Measurements from ENCODE around the gene ZBTB21. TPM values are rescaled to one million over a fixed set of nuclear protein-coding genes. Genes with fewer than 3 reads are reported as not detected.
"Not testable (repeated sequence)": the region's sequence is repeated elsewhere in the genome, so short reads cannot be mapped to it uniquely, and the experiment has no call there.

The ZBTB21 gene
- total RNA-seq, 4 donors from 2014 or later = 5.9 to 15.1 (median 9.2) TPM

GRCh38 chr21:41950941-41951351, 59.2 kb downstream of the ZBTB21 start:
- intact Hi-C loops (cut with DNase I) = loop anchor here (5.0 kb wide), 2 partner anchors 56 to 156 kb away; no protein-coding TSS in a partner anchor
- no peak overlapping the region for H3K27ac ChIP-seq (replicated peaks in 1 of 4)
- H3K9me3 ChIP-seq = no peaks in the 10 kb centered on the region
- H3K36me3 ChIP-seq = peaks cover 0 to 3% (median 0%) of the 10 kb centered on the region in 4 donors
- no peak for DNase-seq (ENCODE audit: extremely low spot score)
- TF ChIP-seq POLR2A (IDR thresholded peaks at IDR 0.05; ENCODE audit: low read depth) (no peak), EP300 (IDR thresholded peaks at IDR 0.05) (no peak), POLR2AphosphoS5 (IDR thresholded peaks at IDR 0.05) (no peak)
- TF ChIP-seq, protein P1, sequence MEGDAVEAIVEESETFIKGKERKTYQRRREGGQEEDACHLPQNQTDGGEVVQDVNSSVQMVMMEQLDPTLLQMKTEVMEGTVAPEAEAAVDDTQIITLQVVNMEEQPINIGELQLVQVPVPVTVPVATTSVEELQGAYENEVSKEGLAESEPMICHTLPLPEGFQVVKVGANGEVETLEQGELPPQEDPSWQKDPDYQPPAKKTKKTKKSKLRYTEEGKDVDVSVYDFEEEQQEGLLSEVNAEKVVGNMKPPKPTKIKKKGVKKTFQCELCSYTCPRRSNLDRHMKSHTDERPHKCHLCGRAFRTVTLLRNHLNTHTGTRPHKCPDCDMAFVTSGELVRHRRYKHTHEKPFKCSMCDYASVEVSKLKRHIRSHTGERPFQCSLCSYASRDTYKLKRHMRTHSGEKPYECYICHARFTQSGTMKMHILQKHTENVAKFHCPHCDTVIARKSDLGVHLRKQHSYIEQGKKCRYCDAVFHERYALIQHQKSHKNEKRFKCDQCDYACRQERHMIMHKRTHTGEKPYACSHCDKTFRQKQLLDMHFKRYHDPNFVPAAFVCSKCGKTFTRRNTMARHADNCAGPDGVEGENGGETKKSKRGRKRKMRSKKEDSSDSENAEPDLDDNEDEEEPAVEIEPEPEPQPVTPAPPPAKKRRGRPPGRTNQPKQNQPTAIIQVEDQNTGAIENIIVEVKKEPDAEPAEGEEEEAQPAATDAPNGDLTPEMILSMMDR (IDR thresholded peaks at IDR 0.05) = no peak
- H3K27me3 ChIP-seq = no peaks in the 10 kb centered on the region
- peaks cover 22 to 66% (median 54%) of the 10 kb centered on the region in 4 donors for H3K4me1 ChIP-seq
- WGBS = 86% methylated on average over 14 of the region's 14 CpGs
- H3K4me3 ChIP-seq = no peak overlapping the region

GRCh38 chr21:41949631-41950030, 60.5 kb downstream of the ZBTB21 start:
- peaks cover 22 to 63% (median 54%) of the 10 kb centered on the region in 4 donors for H3K4me1 ChIP-seq
- WGBS = 97% methylated on average over 3 of the region's 3 CpGs
- H3K27me3 ChIP-seq; H3K4me3 ChIP-seq; DNase-seq (ENCODE audit: extremely low spot score); H3K9me3 ChIP-seq; H3K27ac ChIP-seq (replicated peaks in 1 of 4); H3K36me3 ChIP-seq: not testable (repeated sequence)
- intact Hi-C loops (cut with DNase I) = loop anchor here (2.0 to 5.0 kb wide), 3 partner anchors 58 to 158 kb away; no protein-coding TSS in a partner anchor

- no peaks in the 10 kb centered on the region for H3K9me3 ChIP-seq
- 98% methylated on average over 9 of the region's 11 CpGs for WGBS
- intact Hi-C loops (cut with DNase I) = loop anchor here (2.0 kb wide), 1 partner anchor 62 kb away; no protein-coding TSS in a partner anchor
- no peak overlapping the region for H3K27ac ChIP-seq (replicated peaks in 1 of 4)
- H3K27me3 ChIP-seq = no peaks in the 10 kb centered on the region
- TF ChIP-seq, protein P1 (IDR thresholded peaks at IDR 0.05) = no peak
- TF ChIP-seq EP300 (IDR thresholded peaks at IDR 0.05) = no peak
- TF ChIP-seq POLR2AphosphoS5 (IDR thresholded peaks at IDR 0.05) = no peak
- TF ChIP-seq POLR2A (IDR thresholded peaks at IDR 0.05; ENCODE audit: low read depth) = no peak
- H3K36me3 ChIP-seq = peaks cover 0 to 3% (median 0%) of the 10 kb centered on the region in 4 donors
- no peak for DNase-seq (ENCODE audit: extremely low spot score)
- no peak overlapping the region for H3K4me3 ChIP-seq
- H3K4me1 ChIP-seq = peaks cover 22 to 57% (median 51%) of the 10 kb centered on the region in 4 donors
Observed at GRCh38 chr21:41948901-41949300, 61.3 kb downstream of the ZBTB21 start.

DNA sequence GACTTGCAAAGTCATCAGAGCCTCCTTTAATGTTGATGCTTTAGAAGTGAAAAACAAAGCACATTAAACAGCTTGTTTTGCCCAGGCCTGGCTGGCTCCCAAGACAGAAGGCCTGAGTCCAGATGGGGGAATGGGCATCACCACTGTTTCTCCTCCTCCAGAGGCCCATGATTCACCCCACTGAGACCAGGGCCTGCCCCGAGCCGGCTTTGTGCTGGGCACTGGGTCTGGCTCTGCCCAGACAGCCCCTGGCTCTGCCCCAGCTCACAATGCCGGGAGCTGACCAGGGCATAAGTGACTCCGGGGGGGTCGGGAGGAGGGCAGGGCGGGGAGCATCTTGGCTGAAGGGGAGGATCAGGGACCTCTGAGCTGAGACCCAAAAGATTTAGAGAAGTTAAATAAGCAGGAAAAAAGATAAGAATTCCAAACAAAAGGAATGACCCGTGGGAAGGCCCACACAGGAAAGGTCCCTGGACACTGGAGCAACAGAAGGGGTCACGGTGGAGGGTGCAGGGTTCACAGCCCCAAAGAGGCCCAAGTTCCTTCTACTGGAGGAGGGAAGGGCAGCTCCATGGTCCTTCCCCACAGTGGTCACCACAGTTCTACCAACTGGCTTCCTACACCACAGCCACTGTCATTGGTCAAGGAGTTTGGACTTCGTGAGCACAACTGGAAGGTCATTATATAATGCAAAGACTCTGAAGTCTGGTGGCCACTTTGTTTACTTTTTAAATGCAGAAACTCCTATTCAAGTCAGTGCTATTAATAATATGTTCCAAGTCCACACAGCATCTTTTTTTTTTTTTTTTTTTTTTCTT, 61.9 kb downstream of the ZBTB21 start:
- H3K27me3 ChIP-seq = no peaks in the 10 kb centered on the region
- H3K9me3 ChIP-seq = no peaks in the 10 kb centered on the region
- no peak overlapping the region for H3K4me3 ChIP-seq
- intact Hi-C loops (cut with DNase I) = loop anchor here (2.0 kb wide), 1 partner anchor 61 kb away; no protein-coding TSS in a partner anchor
- no peak for TF ChIP-seq EP300 (IDR thresholded peaks at IDR 0.05)
- TF ChIP-seq POLR2AphosphoS5 (IDR thresholded peaks at IDR 0.05) = no peak
- TF ChIP-seq, protein P1 (IDR thresholded peaks at IDR 0.05) = no peak
- H3K27ac ChIP-seq (replicated peaks in 1 of 4) = peak overlapping the region in 2 of 4 donors; percentile 50 to 55
- no peak for DNase-seq (ENCODE audit: extremely low spot score)
- H3K36me3 ChIP-seq = peaks cover 0 to 3% (median 0%) of the 10 kb centered on the region in 4 donors
- 75% methylated on average over 9 of the region's 9 CpGs for WGBS
- peaks cover 22 to 59% (median 49%) of the 10 kb centered on the region in 4 donors for H3K4me1 ChIP-seq

GRCh38 chr21:41945982-41946381, 64.2 kb downstream of the ZBTB21 start:
- H3K4me1 ChIP-seq = peaks cover 13 to 38% (median 26%) of the 10 kb centered on the region in 4 donors
- intact Hi-C loops (cut with DNase I) = no loop called here

More at GRCh38 chr21:41945982-41946381, 64.2 kb downstream of the ZBTB21 start:
- Histone ChIP-seq H3K9me3 (no peaks in the 10 kb centered on the region), H3K27me3 (no peaks in the 10 kb centered on the region), H3K36me3 (peaks cover 0 to 11% (median 0%) of the 10 kb centered on the region in 4 donors), H3K4me3 (no peak overlapping the region), H3K27ac (replicated peaks in 1 of 4) (no peak overlapping the region)
- 93% methylated on average over 8 of the region's 8 CpGs for WGBS
- DNase-seq (ENCODE audit: extremely low spot score) = no peak
- TF ChIP-seq, protein P1 (IDR thresholded peaks at IDR 0.05) = no peak
- TF ChIP-seq EP300 (IDR thresholded peaks at IDR 0.05) (no peak), POLR2AphosphoS5 (IDR thresholded peaks at IDR 0.05) (no peak), POLR2A (IDR thresholded peaks at IDR 0.05; ENCODE audit: low read depth) (no peak)

Data from esophagus muscularis mucosa (tissue), 4 donors.